DMS153 treated with DMSO at 0.1 percent for 48 hours (cell line): Measurements from ENCODE around the gene IL1RL1.
"Not testable (repeated sequence)": the region's sequence is repeated elsewhere in the genome, so short reads cannot be mapped to it uniquely, and the experiment has no call there.

Source experiments
- DNase-seq: peaks from one replicate; lab custom pipeline; 2025; ENCODE audit not compliant: unreplicated experiment; lab: John Stamatoyannopoulos, UW

The IL1RL1 gene

DNA sequence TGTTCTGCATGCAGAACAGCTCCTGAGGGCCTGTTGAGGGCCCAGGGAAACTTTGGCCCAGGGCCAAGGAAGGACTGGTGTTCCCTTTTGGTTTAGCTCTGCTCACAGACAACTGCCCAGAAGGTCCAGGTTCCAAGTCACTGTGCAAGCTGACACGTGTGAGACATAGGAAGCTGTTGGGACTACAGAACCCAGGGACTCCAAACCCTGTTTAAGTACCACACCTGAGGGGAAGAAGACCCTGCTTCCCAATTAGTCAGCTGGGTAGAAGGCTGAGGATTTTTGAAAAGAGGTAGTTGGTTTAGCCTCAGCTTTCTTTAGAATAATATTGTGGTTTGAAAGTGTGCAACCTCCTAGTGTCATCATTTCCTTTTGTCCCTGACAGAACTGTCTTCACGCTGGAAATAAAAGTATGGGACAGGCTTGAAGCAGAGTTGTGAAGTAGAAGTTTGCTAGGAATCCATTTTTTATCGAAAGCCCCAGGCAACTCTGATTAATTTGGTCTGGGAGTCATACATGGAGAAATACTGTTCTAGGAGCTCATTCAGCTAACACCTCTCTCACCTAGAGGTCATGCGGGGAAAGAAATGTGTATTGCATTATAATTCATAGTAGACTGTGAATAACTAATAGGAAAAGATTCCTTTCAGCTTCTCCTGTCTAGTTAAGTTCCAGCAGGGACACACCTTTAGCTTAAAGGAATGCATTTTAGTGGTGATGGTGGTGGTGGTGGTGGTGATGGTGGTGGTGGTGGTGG is 19.9 kb upstream of the IL1RL1 start:
- no peak for DNase-seq

DNA sequence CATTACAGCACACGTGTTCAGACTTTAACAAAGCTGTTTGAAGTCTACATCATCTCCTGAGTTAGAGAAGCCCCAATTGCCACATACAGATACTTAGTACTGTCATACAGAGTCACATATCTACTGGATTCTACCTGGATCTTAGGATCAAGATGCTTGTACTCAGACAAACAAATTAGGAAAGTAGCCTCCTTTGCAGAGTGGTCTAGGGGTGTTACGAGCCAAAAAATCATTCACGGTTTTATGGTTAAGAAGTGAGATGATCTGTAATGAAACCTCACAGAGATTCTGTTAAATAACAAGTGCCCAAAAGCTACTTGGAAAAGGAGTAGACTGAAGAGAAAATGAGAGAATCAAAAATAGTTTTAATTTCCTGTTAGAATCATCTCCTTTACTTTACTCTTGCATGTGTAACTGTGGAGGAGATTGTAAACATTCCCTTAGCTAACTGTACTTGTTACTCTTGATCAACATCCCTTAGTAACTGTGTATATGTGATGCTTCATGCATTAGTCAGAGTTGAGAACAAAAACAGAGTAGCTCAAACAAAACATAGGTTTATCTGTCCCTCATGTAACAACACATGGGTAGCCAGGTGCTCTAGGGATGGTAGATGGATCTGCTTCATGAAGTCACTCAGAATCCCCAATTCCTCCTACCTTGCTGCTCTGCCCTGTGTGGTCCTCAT is 16.4 kb upstream of the IL1RL1 start:
- no peak for DNase-seq

DNA sequence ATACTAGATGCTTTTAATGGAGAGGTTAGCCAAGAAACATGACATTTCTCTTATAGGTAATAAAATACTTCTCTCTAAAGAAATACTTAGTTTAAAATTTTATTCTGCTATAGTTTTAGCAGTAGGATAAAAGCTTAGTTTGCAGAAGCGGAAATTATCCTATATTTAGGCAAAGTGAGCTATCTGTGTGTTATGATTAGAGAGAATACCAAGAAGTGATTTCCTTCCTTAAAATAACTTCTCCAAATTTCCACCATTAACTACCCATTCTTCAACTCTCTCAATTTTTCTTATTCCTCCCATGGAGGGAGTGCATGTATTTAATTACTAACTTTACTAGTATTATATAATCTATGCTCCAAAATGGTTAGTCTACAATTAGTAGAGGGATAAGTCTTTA is 15.8 kb upstream of the IL1RL1 start:
- no peak for DNase-seq

DNA sequence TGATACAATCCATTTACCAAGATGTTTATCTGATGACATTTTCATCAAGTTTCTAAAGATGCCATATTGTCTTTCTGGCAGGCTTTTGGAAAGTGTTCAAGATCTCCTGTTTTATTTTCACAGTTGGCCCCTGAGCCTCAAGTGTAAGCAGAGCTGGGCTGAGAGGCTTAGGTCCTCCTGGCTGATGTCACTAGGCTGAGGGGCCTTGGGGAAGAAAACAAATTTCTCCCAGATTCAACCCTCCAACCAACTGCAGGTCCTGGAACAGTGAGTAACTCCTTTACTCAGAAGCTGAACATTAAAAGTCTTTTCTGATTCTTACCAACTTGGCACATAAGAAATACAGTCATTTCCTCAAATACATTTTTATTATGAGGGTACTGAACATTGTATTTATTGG is 14.9 kb upstream of the IL1RL1 start:
- DNase-seq = no peak

DNA sequence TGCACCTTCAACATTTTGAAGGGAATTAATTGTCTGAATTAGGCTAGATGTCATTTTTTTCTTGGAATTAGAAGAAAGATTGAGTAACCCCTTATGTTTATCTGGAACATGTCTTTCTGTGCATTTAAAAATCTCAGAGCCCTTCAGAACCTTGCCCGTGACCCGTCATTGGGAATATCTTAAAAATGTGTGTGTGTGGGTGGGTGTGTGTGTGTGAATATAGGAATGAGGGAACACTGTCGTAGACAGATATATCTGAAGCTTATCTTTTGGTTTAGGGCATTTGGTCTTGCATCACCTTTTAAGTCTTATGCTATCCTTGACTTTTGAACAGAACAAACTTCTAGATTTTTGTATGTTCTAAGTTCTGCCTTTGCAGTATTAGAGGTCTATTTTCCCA is 13.5 kb upstream of the IL1RL1 start:
- DNase-seq = no peak

DNA sequence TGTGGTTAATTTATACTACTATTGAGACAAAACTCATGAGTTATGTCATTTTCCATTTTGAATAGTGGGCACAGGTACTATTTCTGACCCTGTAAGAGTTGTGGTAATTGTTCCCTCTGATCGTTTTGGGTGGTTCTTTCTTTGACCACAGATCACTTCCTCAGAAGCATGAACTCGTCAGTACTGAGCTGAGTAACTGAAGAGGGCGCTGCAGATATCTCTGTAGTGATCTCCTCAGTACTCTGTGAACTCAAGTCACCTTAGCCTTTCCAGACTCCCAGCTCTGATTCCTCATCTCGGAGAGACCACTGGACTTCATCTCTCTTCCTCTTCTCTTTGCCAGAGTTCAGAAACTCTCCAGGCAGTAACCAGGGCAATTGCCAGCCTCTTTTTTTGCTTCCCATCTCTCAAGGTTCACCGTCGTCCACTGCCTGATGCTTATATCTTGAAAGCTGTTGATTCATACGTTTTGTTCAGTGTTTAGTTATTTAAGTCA is 9.4 kb upstream of the IL1RL1 start:
- no peak for DNase-seq

DNA sequence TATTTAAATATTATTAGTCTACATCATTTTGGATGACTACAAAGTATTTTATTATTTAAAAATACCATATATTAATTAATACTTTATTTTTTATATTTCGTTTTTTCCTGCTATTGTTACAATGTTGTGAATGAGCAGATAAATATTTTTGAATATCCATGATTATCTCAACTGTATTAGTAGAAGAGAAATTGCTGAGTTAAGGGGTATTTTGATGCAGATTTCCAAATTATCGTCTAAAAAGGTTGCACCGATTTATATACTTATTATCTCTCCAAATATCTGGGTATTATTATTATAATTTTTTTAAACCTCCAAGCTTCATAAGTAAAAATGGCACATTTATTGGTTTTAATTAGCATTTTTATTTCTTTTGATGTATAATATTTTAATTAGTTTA is 8.9 kb upstream of the IL1RL1 start:
- no peak for DNase-seq

DNA sequence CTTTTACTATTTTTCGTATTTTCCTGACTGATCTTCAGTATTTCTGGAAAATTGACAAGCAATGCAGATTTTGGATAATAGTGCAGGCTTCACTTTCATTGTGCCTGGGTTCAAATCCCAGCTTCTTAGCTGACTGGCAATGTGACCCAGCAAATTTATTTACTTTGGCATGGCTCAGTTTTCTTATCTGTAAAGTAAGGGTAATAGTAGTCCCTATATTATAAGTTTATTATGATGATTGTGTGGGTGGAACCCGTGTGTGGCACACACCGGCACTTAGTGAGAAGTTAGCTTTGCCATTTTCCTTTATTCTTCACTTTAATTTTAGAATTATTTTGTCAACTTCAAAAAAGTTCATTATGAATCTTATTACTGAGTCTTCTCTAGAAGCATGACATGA is 7.8 kb upstream of the IL1RL1 start:
- DNase-seq = no peak

DNA sequence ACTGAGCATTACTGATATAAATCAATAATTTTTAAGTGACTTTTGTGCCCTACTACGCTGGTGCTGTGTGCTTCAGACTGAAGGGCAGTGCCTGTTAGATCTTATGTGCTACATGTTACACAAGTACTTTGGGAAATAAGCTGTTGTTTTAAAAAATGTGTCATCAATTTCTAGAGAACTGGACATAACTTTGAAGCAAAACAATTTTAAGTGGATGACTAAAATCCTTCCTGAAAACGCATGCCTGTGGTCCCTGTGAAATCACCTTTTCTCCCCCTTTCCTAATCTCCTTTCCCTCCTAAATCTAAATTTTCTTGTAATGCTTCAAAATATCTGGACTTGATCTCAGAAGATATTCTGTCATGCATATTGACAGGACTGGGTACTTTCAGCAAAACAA is 7.1 kb upstream of the IL1RL1 start:
- no peak for DNase-seq

DNA sequence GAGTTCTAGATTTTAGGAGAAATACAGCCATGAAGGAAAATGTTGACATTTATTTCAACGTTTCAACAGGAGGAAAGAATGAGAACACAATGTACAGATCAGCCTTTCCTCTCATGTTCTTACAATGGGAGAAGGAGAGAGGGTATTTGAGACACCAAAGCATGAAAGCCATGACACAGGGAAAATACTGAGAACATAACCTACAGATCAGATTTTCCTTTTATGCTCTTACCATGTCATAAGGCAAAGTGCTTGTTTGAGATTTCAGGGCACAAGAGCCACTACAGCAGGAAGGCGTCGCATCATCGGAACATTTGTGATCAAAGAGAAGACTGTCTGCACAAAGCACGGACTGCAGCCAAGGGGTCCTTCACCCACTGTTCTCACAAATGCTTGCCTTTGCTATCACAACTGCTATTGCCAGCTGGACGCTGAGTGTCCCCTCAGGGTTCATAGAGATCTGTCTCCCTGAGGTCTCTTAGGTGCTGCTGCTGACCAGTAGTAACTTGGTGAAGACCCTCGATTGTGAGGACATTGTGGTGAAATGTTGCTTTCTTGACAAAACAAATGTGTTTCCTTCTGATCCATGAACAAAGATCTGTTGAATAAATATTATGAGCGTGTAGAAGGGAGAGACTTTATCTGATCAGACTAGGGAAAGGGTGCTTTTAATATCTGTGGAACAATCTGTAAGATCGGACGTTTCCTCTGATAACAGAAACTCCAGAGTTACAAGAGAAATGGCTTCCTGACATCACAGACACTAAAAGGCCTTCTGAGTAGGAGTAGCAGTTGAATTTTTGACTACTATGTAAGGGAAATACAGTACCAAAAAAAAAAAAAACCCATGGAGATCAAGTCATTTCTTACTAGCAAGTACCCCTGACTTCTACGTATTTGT is 6.4 kb upstream of the IL1RL1 start:
- no peak for DNase-seq

DNA sequence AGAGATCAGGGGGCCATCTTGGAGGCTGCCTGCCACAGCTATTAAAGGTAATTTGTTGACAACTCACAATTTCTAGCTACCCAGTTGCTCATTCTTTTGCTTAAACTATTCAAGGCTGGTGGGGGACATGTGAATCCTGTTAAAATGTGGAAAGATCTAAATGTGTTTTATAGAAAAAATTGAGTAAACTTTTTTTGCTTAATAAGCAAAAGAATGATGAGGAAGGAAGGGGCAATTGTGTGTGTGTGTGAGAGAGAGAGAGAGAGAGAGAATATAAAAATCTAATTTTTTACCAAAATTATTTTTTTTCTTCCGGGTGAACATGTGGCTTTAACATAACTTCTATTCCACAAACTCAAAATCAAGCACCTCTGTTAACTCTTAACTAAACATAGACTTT is 5.2 kb upstream of the IL1RL1 start:
- no peak for DNase-seq

DNA sequence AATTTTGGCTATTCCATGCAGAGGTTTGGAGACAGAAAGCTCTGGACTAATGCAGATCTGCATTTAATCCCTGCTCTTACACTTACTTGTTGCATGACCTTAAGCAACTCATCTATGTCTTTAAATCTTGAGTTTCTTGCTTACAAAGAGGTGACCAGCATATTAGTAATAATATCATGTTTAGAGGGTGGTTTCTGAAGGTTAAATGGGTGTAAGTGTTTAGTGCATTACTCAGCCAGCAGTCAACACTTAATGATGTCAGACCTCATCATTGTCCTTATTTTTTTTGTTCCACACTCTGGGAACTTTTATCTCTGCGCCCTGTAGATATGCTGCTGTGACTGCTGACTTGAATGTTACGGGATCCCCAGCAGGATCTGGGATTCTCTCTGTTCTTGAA is 1.7 kb downstream of the IL1RL1 start:
- no peak for DNase-seq

DNA sequence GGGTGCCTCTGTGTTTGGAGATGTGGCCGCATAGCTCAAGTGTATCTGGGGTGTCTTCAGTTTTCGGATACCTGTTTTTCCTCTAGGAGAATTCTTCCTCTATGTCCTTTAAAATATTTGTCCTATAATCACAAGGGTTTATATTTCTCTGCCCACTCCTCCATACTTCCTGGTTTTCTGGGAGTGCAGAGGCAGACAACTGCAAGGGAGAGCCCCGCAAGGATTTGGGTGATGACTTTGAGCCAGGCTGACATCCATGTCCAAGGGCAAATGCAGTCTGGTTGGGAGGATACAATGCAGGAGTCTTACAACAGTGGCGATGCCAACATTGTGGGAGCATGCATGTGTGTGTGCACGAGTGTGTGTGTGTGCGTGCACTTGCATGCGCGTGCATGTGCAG is 2.1 kb downstream of the IL1RL1 start:
- DNase-seq = no peak

DNA sequence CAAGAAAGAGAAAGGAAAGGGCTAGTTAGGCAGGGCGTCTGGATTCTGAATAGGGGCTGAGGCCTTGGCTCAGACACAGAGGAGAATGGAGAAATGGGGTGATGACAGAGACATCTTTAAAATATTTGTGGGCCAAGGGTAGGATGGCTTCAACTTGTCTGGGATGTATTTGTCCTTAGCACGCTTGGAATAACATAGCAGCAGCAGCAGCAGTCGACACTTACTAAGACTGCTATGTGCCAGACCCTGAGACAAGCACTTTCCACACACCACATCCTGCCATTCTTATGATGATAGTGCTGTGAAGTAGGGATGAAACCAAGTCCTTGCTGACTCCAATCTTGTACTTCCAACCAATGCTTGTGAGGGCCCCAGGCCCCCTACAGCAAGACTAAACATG is 2.6 kb downstream of the IL1RL1 start:
- no peak for DNase-seq

DNA sequence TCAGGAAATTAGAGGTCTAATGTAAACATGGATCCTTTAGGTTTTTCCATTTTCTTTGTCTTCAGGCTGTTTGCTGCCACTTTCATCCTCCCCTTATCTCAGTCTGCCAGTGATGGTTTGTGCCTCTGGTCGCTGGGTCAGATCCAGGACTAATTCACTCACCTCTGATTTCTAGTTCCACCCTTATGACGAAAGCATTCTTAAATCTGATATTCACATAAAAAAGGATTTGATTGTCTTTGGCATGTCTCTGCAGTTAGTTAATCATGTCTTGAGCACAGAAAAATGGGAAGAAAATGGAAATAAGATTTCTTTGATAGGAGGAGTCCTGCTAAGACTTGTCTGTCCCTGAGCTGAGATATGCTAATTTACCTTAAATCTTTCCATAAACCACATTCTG is 4.6 kb downstream of the IL1RL1 start:
- DNase-seq = no peak

DNA sequence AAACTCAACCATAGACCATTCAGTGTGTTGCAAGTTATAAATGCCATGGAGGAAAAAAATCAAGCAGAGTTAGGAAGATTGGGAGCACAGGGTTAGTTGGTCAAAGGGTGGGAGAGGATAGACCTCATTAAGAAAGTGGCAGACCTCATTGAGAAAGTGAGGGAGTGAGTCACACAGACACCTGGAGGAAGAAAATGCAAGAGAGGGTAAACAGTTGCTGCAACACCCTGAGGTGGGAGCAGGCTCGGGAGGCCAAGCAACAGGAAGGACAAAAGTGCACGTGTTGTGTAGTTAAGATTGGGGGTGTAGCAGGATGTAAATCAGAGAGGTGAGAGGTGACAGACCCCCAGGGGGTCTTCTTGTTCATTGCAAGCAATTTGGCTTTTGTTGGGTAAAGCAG is 6.4 kb downstream of the IL1RL1 start:
- no peak for DNase-seq

DNA sequence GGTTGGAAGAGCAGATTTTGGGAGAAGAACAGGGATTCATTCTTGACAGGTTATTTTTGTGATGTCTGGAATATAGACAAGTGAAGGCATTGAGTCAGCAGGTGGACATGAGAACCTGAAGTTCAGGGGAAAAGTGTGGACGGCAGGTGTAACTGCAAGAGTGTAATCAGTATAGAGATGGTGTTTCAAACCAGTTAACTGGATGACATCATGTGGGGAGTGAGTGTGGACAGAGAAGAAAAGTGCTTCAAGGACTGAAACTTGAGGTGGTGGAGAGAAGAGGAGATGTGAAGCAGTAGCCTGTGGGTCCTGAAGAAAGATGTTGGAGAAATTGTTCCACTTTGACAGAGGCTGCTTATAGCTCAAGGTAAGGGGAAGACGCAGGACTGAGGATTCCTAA is 7.1 kb downstream of the IL1RL1 start:
- DNase-seq = no peak

DNA sequence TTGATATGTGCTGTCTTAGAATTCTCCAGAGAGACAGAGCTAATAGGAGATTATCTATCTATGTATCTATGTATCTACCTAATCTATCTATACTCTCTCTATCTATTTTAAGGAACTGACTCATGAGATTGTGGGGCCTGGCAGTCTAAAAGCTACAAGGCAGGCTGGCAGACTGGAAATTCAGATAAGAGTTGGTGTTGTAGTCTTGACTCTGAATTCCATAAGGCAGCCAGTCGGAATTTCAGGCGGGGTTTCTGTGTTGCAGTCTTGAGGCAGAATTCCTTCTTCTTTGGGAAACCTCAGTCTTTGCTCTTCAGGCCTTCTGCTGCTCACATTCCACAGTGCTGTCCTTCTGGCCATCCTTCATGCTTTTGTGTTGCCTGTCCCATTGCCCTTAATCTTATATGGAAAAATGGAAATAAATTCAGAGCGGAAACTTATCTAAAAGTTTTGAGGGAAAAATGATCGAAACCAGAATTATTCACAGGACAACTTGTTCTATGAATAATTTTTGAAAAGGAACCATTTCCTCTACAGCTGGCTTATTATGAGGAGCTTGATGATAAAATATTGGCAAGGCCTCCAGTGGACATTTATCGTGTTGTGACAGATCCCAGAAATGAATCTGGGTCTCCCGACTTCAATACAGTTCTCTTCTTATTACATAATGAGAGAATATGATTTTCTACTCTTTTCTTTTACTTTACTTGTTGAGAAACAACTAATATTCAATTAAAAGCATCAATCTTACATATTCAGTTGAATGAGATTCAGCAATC is 10.8 kb downstream of the IL1RL1 start:
- no peak for DNase-seq

DNA sequence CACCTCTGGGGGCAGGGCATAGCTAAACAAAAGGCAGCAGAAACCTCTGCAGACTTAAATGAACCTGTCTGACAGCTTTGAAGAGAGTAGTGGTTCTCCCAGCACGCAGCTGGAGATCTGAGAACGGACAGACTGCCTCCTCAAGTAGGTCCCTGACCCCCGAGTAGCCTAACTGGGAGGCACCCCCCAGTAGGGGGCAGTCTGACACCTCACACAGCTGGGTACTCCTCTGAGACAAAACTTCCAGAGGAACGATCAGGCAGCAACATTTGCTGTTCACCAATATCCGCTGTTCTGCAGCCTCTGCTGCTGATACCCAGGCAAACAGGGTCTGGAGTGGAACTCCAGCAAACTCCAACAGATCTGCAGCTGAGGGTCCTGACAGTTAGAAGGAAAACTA is 13.6 kb downstream of the IL1RL1 start:
- not testable (repeated sequence) for DNase-seq

DNA sequence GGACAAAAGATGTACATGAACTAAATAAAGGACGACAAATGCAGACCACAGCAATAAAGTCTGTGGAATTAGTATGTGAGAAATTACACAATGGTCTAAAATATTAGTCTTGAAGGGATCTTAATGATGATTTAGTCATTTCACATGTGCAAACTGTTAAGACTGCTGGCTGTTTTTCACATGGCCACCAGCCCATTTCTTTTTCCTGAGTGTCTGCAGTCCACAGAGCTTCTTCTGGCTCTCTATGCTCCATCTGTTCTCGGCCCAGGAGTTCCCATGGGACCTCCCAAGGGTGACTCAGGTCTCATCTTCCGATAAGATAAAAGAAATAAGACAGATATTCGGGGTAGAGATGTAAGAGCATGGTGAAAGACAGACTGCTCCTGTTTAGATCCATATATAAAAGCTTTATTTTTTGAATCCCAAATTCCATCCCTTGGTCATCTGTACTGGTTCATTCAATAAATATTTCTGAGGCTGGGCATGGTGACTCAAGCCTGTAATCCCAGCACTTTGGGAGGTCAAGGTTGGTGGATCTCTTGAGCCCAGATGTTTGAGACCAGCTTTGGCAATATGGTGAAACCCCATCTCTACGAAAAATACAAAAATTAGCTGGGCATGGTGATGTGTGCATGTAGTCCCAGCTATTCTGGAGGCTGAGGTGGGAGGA is 20.1 kb downstream of the IL1RL1 start:
- DNase-seq = no peak
